Heart right ventricle (tissue), 16 donors: ENCODE results near the gene ANKRD12. TPM values are rescaled to one million over a fixed set of nuclear protein-coding genes. Genes with fewer than 3 reads are reported as not detected.

Experiments
- ATAC-seq, 8 donors: fragments of 200-7000 bp; cut with Tn5 transposase; one replicate each; pipeline ENCODE4 v1.9.1; 2020; ENCODE audit warnings: mild to moderate bottlenecking in 8 of 8, moderate library complexity in 8 of 8, moderate number of reproducible peaks in 1 of 8
- DNase-seq, 2 donors: peaks; one replicate each; pipeline ENCODE4 v3.0.0-alpha.2; 2020
- H3K27ac ChIP-seq, 10 donors: fragments of 200-600 bp; sonication (generic) in 2 of 10; one replicate each; pipeline versions ENCODE4 v1.5.0 to v1.8.0; 2020 to 2022; ENCODE audit warnings: mild to moderate bottlenecking in 3 of 10
- H3K27me3 ChIP-seq, 7 donors: fragments of 200-600 bp; one replicate each; pipeline ENCODE4 v1.8.0; 2021 to 2022; ENCODE audit warnings: mild to moderate bottlenecking in 2 of 7
- H3K36me3 ChIP-seq, 9 donors: fragments of 200-600 bp; sonication (generic) in 1 of 9; one replicate each; pipeline versions ENCODE4 v1.5.0 to v1.8.0; 2020 to 2022; ENCODE audit warnings: mild to moderate bottlenecking in 2 of 9
- H3K4me1 ChIP-seq, 9 donors: fragments of 200-600 bp; sonication (generic) in 1 of 9; one replicate each; pipeline versions ENCODE4 v1.5.0 to v1.8.0; 2020 to 2022; ENCODE audit warnings: mild to moderate bottlenecking in 4 of 9
- H3K4me3 ChIP-seq, 10 donors: fragments of 200-600 bp; sonication (generic) in 2 of 10; one replicate each; pipeline versions ENCODE4 v1.5.0 to v1.8.0; 2020 to 2022; ENCODE audit warnings: mild to moderate bottlenecking in 7 of 10, moderate library complexity in 2 of 10
- H3K9me3 ChIP-seq, 11 donors: fragments of 200-600 bp in 10 of 11; sonication (generic) in 2 of 11; one replicate each; pipeline versions ENCODE4 v1.5.0 to v1.8.0; 2013 to 2022; ENCODE audit warnings: mild to moderate bottlenecking in 2 of 11, control low read depth in 1 of 11, moderate library complexity in 1 of 11
- CTCF ChIP-seq, 9 donors: fragments of 200-600 bp; sonication (generic) in 2 of 9; IDR thresholded peaks; one replicate each; pipeline versions ENCODE4 v1.5.0 to v1.8.0; 2021 to 2022; ENCODE audit warnings: antibody characterized with exemption in 9 of 9, mild to moderate bottlenecking in 5 of 9, moderate library complexity in 1 of 9
- WGBS, 2 donors: extraction: QIAGEN DNeasy Blood & Tissue Kit; methylation state at CpG; one replicate each; pipeline ENCODE4 v1.1.7; 2013; ENCODE audit warnings: inconsistent platforms in 1 of 2; 5-methylcytosine and 5-hydroxymethylcytosine counted together
- intact Hi-C, 10 donors: fragments of 100-400 bp; cut with DNase I; formaldehyde crosslinking; loops; one replicate each; pipeline versions ENCODE4 v1.11.1 to v1.14.2; 2022
- polyA plus RNA-seq, 2 donors: library from polyadenylated mRNA; stranded (reverse); fragments of 200-250 nt; gene quantifications; one replicate each; pipeline ENCODE4 v1.2.3, GENCODE V29; 2013
- total RNA-seq, 10 donors: library from RNA; stranded (reverse); fragmentation: NEBNext Ultra II Directional in 3 of 10; extraction: Animal tissue kit (Norgen Biotek cat#: 25700) in 3 of 10; gene quantifications; one replicate each; pipeline versions ENCODE4 v1.2.1 to v1.2.4, GENCODE V29; 2021 to 2023
- donor health status: Arrhythmogenic right ventricular cardiomyopathy.
- donor health status: ischemic (EF 13 %, LVEDD 7.1; RV severe dilation, severe dysfunction).
- donor health status: healthy with polysubstance abuse.
- donor health status: DM: no; HTN: yes; CAD: no.
- donor health status: DM: no; HTN: no; CAD: no.
- donor health status: ischemic (EF 25% LVEDD 6.9; RV normal size, moderate dysfunction).
- donor health status: ischemic (EF 25% LVEDD 5.7; RV mildly dilated, moderate dysfunction).
- donor health status: healthy.
- donor health status: DM: yes; HTN: yes; CAD: no.
- donor health status: Ischemic cardiomyopathy.
- donor health status: ischemic (EF 35%, LVEDD 5.7; RV mildly dilated, moderate dysfunction).
- donor health status: nonischemic (EF 11% LVEDD 7.7; RV severe dilation, severe dysfunction).
- donor health status: DM: yes; HTN: yes; CAD: no.
- donor health status: PGD.
- donor health status: ischemic (EF 29% LVEDD 5.4; RV normal size, mild dysfunction).
- donor health status: nonischemic (EF 23%, LVEDD 6.1; RV moderate dilation, normal function).

ANKRD12 gene
- total and polyA plus RNA-seq, 12 donors = 3.1 to 70.2 (median 55.5) TPM

- no peak overlapping the region for H3K4me3 ChIP-seq
- WGBS, 2 donors = 93 to 97% methylated on average over 3 of the region's 3 CpGs
- H3K4me1 ChIP-seq = peaks cover 0 to 17% (median 0%) of the 10 kb centered on the region in 9 donors
- H3K27ac ChIP-seq = no peak overlapping the region
- no peak for TF ChIP-seq CTCF (IDR thresholded peaks at IDR 0.05)
- ATAC-seq (no peak), DNase-seq (no peak)
- no peaks in the 10 kb centered on the region for H3K27me3 ChIP-seq
- H3K9me3 ChIP-seq = no peaks in the 10 kb centered on the region
- peaks cover 0 to 100% (median 18%) of the 10 kb centered on the region in 9 donors for H3K36me3 ChIP-seq
- intact Hi-C loops = no loop called here
Measured at GRCh38 chr18:9221040-9221439, 84.5 kb downstream of the ANKRD12 start.

GRCh38 chr18:9221661-9222060, 85.1 kb downstream of the ANKRD12 start:
- no peak for TF ChIP-seq CTCF (IDR thresholded peaks at IDR 0.05)
- DNase-seq (no peak), ATAC-seq (no peak)
- Histone ChIP-seq H3K36me3 (peaks cover 0 to 100% (median 18%) of the 10 kb centered on the region in 9 donors), H3K27ac (no peak overlapping the region), H3K27me3 (no peaks in the 10 kb centered on the region), H3K4me3 (no peak overlapping the region), H3K4me1 (peaks cover 0 to 17% (median 0%) of the 10 kb centered on the region in 9 donors), H3K9me3 (no peaks in the 10 kb centered on the region)
- 92 to 96% methylated on average over 5 of the region's 5 CpGs for WGBS, 2 donors
- intact Hi-C loops = no loop called here

- Histone ChIP-seq H3K4me3 (no peak overlapping the region), H3K36me3 (peaks cover 0 to 100% (median 18%) of the 10 kb centered on the region in 9 donors), H3K27me3 (no peaks in the 10 kb centered on the region), H3K9me3 (no peaks in the 10 kb centered on the region), H3K4me1 (peaks cover 0 to 4% (median 0%) of the 10 kb centered on the region in 9 donors), H3K27ac (no peak overlapping the region)
- no peak for TF ChIP-seq CTCF (IDR thresholded peaks at IDR 0.05)
- intact Hi-C loops = no loop called here
- DNase-seq (no peak), ATAC-seq (no peak)
- 94 to 96% methylated on average over 5 of the region's 5 CpGs for WGBS, 2 donors
Measured at GRCh38 chr18:9223356-9223755, 86.8 kb downstream of the ANKRD12 start.

GRCh38 chr18:9226463-9226862, 89.9 kb downstream of the ANKRD12 start:
- intact Hi-C loops = no loop called here
- Histone ChIP-seq H3K36me3 (peaks cover 0 to 95% (median 24%) of the 10 kb centered on the region in 9 donors), H3K27me3 (no peaks in the 10 kb centered on the region), H3K4me3 (no peak overlapping the region), H3K27ac (no peak overlapping the region), H3K9me3 (peaks cover 0 to 13% (median 1%) of the 10 kb centered on the region in 11 donors), H3K4me1 (no peaks in the 10 kb centered on the region)
- TF ChIP-seq CTCF (IDR thresholded peaks at IDR 0.05) = no peak
- no peak for DNase-seq
- ATAC-seq = no peak
